Spleen (tissue), 7 donors: ENCODE data around the gene P2RX2.

Experiments used
- CTCF ChIP-seq, 11 experiments: fragments of 200-600 bp in 7 of 11; fragments of 450-650 bp in 4 of 11; sonication (generic) in 4 of 11; IDR thresholded peaks in 8 of 11; conservative IDR thresholded peaks in 3 of 11; 1 replicate in 7 of 11; 2 replicates in 4 of 11; pipeline versions ENCODE4 v1.4.0 to v1.8.0; 2016 to 2021; ENCODE audit warnings: antibody characterized with exemption in 11 of 11, inconsistent platforms in 4 of 11, mild to moderate bottlenecking in 1 of 11
- POLR2A ChIP-seq, 3 donors: fragments of 450-650 bp; IDR thresholded peaks; one replicate each; pipeline ENCODE4 v1.5.1; 2017; ENCODE audit warnings: antibody characterized with exemption in 3 of 3, mild to moderate bottlenecking in 1 of 3
- POLR2AphosphoS5 ChIP-seq, 3 donors: sonication (generic); formaldehyde crosslinking; IDR thresholded peaks; one replicate each; pipeline ENCODE4 v1.5.1; 2017; ENCODE audit warnings: antibody characterized with exemption in 3 of 3
- donor health status: DM: no; HTN: no; CAD: no; lungs with moderate emphysema.
- donor health status: DM: no; HTN: no; CAD: no.
- donor health status: DM: no; HTN: no; CAD: no.

GRCh38 chr12:132569856-132570480 is 48.6 kb upstream of the P2RX2 start:
- TF ChIP-seq POLR2AphosphoS5 (IDR thresholded peaks at IDR 0.05) = no peak
- no peak for TF ChIP-seq CTCF (IDR thresholded peaks at IDR 0.05 in 8 of 11, conservative IDR thresholded peaks at IDR 0.05 in 3 of 11)
- TF ChIP-seq POLR2A (IDR thresholded peaks at IDR 0.05) = no peak
